OCI-M1 (cell line): ENCODE data around the gene OGFOD2.
"Not testable (repeated sequence)": the region's sequence is repeated elsewhere in the genome, so short reads cannot be mapped to it uniquely, and the experiment has no call there.

ENCODE experiments used
- DNase-seq: peaks from one replicate; lab custom pipeline; 2025; lab: John Stamatoyannopoulos, UW

The OGFOD2 gene

DNA sequence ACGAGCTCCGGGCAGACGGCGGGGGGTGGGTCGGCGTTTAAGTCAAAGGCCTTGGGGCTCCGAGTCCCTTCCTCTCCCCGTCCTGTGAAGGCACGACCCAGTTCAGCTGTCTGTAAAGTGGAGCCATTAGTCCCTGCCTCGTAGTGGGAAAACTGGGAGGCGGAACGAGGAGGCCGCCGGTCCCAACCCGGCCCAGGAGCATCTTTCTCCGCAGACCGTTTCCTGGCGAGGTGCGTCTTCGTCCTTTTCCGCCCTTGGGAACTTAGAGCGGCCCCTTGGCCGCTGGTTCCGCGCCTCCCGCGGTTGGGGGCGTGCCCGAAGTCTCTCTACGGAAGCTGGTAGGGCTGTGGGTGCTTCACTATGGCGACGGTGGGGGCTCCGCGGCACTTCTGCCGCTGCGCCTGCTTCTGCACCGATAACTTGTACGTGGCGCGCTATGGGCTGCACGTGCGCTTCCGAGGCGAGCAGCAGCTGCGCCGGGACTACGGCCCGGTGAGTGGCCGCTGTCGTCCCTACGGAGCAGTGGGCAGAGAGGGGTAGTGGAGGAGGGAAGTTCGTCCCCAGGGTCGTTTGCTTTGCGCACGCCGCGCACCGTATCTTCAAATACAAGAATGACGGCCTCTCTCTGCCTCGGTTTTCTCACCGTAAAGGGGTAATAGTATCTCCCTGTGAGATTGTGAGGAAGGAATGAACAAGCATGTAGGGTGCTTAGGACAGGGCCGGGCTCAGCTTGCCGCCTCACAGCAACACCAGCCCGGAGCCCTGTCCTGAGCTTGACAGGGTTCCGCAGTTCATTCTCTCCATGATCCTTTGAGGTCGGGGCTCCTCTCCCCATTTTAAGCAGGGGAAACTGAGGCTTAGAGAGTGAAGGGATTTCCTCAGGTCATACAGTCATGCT is at the start of gene OGFOD2:
TSS of gene OGFOD2 (plus strand) at position 353 of the 898 bp plus-strand sequence. CDS start at position 361, 8 bp downstream.
- DNase-seq = peak; percentile 97

DNA sequence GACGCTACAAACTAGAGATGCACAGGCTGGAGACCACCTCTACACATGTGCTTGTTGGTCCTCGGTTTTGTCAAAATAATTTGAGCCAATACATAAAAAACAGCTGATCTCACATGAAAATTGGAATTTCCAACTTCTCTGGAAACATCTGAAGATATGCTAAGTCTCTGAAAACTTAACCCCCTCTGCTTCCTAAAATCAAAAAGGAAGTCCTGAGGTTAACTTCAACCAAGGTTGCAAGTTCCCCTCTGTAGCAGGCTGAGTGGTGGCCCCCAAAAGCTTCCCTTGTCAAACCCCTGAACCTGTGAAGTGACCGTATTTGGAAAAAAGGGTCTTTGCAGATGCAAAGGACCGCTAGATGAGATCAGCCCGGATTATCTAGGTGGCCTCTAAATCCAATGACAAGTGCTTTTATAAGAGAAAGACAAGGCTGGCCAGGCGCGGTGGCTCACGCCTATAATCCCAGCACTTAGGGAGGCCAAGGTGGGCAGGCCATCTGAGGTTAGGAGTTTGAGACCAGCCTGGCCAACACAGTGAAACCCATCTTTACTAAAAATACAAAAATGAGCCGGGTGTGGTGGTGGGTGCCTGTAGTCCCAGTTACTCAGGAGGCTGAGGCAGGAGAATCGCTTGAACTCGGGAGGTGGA is 47.2 kb upstream of the OGFOD2 start:
- DNase-seq = no peak

DNA sequence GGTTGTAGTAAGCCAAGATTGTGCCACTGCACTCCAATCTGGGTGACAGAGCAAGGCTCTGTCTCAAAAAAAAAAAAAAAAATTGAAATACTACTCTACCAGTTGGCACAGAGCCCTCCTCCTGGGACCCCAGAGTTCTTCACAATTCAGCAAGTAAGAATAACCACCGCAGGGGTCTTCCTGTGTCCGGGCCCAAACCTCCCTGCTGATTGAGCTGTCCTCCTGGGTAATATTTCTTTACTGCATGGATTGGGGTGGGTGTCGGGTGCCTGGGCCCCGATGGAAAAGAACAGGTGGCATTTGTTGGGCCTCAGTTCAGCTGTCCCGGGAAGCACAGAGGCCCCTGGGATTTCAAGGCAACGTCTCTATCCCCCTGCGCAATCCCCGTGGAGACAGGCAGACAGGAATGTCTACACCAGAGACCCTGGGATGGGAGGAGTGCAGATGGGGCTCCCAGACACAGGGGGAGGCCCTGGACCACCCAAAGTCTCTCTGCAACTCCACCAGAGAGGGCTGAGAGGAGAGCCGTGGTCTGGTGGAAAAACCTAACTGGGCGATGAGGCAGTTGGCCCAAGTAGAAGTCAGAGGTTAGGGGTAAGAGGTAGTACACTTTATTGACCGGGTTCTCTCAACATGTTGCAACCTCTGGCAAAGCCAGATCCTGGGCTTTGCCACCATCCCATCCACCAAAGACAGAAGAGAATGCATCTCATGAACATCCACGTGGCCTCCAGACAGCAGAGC is 46.5 kb upstream of the OGFOD2 start:
- DNase-seq = no peak

DNA sequence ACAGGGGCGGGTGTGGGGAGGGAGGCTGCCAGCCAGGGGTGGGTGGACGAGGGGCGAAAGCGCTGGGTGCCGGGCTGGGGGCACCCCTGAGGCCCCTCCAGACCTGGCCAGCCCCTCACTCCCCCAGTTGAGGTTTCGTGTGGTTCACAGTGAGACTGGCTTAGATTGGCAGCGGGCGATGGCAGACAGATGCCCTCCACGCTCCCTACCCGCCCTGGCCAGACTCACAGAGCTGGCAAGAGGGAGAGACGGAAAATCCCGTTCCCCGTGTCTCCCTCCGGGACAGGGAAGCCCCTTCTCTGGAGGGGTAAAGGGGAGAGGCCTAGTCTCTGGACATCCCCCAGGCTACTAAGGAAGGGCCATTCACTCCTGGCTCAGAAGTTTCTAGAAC is 45.9 kb upstream of the OGFOD2 start:
- no peak for DNase-seq

DNA sequence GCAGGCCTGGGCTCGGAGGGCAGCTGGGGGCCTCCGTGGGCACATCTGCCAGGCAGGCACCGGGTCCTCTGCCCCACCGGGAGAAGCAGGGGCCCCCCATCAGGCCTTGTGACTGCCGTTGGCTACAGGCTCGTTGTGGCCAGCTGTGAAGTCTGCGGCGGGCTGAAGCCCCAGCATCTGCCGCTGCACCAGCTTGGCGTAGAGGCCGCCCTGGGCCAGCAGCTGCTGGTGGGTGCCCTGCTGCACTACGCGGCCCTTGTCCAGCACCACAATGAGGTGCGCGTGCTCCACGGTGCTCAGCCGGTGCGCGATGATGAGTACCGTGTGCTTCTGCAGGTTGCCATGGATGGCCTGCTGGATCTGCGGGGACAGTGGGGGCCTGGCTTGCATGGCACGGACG is 45.2 kb upstream of the OGFOD2 start:
- DNase-seq = no peak

DNA sequence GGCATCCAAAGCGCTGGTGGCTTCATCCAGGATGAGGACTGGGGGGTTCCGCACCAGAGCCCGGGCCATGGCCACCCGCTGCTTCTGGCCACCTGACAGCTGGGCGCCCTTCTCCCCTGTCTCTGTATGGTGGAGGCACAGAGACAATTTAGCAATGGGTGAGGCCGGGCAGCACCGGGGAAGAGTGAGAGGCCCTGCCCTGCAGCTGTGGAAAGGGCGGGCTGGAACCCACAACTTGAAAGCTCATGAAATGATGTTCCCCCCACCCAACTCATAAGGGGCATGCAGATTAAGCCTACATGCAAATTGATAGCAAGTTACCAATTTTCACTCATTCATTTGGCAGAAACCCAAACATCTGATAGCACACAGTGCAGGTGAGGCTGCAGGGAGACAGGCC is 42.8 kb upstream of the OGFOD2 start:
- DNase-seq = no peak

DNA sequence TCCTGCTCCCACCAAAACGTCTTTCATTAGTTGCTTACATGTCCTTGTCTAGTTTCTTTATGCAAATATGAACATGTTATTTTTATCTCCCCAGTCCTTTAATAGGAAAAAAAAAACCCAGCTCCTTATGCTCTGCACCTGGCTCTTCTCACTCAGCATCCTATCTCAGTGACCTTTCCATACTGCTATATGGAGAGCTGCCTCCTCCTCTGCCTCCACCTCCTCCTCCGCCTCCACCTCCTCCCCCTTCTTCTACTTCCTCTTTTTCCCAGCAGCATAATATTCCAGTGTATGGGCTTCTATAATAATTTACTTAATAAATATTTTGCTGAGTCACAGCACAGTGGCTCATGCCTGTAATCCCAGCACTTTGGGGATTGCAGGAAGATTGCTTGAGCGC is 40.3 kb upstream of the OGFOD2 start:
- DNase-seq = no peak

DNA sequence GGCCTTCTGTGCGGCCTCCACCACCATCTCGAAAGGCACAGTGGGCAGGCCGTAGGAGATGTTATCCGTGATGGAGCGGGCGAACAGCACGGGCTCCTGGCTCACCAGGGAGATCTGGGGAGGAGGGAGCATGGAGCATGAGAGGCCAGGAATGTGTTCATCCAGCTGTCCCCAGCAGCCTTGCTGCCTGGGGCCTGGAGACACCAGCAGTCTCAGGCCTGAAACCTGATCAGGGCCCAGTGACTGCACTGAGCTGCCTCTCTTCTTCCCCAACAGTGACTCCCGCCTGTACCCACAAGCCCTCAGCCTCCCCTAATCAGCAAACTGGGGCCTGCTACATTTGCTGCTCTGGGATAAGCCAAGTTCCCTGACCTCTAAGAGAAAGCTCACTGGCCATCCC is 39.7 kb upstream of the OGFOD2 start:
- DNase-seq = no peak

DNA sequence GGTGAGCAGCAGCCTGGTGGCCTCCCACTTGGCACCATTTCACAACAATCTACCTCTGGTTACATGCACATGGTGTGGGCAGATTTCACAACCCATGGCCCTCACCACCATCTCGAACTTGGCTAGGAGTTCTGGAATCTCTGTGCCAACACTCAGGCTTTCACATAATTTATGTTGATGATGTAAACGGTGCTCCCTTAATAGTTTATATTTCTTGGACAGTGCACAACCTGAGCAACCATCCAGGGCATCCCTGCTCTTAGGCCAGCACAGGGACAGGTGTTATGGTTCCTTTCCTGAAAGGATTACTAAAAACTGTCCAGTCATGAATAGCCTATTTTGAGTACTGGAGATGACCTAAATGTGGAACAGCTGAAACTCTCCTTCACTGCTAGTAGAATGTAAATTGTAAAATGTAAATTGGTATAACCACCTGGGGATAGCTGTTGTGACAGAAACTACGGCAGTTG is 37.4 kb upstream of the OGFOD2 start:
- DNase-seq = no peak

DNA sequence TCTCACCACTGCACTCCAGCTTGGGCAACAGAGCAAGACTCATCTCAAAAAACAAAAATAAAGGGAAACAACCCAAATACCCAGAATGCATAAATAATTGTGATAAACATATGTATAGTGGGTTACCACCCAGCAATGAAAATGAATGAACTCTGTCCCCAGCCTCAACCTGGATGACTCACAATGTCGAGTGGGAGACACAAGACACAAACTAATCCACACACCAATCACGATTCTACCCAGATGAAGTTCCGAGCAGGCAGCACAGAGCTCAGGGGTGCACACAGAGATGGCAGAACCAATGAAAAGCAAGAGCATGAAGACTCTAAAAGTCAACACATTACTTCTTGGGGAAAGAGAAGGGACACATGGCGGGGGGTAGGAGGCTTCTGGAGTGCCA is 35.9 kb upstream of the OGFOD2 start:
- DNase-seq = no peak

DNA sequence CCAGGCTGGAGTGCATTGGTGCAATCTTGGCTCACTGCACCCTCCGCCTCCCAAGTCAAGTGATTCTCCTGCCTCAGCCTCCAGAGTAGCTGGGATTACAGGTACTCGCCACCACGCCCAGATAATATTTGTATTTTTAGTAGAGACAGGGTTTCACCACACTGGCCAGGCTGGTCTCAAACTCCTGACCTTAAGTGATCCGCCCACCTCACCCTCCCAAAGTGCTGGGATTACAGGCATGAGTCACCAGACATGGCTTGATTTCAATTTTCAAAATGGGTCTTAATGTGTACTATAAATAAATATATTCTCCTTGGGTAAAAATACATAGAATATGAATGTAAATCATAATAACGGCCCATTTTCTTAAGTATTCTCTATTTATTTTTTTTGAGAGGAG is 33.7 kb upstream of the OGFOD2 start:
- not testable (repeated sequence) for DNase-seq

DNA sequence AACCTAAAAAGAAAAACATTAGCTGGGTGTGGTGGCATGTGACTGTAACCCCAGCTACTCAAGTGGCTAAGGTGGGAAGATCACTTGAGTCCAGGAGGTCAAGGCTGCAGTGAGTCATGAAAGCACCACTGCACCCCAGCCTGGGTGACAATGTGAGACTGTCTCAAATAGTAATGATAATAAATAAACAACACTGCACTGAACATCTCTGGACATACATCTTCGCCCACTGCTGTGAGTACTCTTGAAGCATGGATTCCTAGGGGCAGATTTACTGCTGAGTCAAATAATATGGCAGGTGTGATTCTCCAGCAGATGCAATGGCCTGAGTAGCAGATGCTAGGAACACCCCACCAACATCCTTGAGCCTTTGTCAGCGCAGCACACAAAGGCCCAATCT is 32.4 kb upstream of the OGFOD2 start:
- DNase-seq = no peak

DNA sequence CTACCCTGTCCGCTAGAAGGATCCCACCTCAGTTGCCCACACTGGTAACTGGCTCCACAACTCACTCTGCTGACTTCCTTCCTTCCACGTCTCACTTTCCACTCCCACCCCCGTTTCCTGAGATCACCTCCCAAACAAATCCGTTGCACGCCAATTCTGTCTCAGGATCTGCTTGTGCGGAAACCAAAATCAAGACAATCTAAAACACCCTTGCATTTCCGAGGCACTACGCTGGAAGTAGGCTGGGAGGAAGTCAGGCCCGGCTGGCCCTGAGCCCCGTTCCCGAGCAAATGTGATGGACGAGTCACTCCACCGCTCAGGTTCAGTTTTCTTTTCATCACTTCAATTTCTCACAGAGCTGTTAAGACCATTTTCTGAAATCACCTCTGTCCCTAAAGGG is 31.8 kb upstream of the OGFOD2 start:
- no peak for DNase-seq

DNA sequence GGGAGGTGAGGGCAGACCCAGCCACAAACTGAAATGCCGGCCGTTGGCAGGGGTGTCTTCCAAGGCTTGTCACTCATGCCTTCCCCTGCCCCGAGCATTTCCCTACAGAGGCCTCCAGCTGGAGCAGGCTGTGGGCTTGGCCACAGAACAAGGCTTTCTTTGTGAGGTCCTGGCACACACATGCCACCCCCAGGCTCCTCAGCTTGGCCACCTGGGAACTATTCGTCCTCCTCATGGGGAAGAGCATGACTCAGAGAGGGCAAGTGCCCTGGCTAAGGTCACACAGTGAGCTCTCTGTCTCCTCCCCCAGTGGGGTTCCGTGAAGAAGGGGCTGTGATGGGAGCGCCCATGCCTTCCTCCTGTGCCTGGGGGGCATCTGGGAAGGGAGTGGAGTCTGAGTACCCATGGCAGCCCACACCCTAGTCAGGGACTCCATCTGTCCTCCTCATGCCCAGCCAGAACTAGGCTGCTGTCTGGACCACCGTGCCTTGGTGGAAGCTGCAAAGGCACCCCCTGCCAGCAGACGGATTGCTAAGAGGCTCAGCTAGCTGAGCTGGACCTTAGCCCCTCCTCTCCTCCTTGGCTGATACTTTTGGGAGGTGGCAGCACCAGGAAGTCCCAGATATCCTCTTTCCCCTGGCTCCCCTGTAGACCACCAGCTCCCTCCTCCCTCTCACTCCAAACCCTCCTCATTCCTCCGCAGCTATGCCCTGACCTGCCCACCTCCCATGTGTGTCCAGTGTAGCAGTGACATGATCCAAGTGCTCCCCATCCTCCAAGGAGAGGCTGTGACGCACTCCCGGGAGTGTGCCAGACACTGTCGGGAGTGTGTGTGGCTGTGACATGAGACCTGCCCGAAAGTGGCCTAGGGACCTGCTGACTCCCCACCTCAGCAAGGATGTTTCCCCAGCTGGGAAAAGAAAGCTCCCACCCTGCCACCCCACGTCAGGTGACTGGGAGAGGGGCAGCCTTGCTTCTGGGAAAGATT is 30.1 kb upstream of the OGFOD2 start:
- DNase-seq = no peak

DNA sequence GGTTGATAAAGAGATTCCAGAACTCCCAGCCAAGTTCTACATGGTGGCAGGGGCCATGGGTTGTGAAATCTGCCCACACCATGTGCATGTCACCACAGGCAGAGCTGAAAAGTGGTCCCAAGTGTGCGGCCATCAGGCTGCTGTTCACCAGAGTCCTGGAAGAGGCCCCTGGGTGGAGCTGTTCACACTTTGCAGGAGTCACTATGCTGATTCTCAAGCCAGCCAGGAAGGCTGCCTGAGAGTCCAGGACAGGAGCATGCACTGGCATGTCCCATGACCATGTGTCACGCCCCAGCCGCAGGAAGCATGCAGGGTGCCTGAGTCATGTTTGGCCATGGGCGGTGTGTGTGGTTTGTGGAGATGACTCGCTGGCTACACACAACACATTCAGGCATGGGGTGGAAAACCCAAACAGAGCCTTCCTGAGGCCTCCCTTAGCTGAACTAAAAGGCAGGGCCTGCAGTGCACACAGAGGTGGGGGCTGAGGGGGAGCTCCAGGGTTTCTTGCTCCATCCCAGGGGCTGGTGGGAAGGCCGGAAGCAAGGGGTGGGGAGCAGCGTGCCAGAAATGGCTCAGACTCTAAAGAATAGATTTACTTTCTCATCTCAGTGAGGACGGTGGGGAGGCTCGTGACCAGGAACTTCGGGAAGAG is 28.2 kb upstream of the OGFOD2 start:
- DNase-seq = peak; percentile 94

DNA sequence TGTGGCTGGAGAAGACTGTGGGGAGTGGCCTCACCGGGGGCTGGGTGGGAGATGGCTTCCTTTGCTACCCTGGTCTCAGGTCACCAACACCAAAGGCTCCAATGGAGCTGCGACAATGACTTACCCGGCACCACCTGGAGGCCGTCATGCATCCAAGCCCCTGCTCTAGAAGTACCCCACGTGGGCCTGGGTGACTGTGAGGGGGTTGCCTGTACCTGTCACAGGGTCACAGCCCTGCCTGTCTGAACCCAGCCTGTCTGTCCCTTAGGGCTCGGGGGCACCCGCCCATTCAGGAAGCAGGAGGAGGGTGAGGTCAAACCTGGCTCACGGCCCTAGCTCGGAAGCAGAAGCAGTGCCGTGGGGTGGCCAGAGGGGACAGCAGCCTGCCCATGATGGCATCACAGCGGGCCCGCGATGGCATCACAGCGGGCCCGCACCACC is 27.7 kb upstream of the OGFOD2 start:
- no peak for DNase-seq

DNA sequence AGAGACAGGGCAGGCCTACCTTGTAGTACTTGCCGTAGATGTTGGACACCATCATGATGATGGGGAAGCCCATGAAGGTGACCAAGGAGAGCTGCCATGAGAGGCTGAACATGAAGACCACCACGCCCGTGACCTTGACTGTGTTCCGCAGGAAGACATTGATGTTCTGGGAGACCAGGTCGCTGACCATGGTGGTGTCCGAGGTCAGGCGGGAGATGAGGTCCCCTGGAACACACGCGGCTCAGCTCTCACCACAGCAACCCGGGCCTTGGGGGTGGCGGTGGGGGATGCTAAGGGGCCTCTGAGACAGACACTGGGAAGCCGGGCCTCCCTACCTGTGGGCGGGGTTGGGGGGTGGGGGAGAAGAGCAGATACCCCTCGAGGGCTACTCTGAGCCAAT is 26.4 kb upstream of the OGFOD2 start:
- no peak for DNase-seq

DNA sequence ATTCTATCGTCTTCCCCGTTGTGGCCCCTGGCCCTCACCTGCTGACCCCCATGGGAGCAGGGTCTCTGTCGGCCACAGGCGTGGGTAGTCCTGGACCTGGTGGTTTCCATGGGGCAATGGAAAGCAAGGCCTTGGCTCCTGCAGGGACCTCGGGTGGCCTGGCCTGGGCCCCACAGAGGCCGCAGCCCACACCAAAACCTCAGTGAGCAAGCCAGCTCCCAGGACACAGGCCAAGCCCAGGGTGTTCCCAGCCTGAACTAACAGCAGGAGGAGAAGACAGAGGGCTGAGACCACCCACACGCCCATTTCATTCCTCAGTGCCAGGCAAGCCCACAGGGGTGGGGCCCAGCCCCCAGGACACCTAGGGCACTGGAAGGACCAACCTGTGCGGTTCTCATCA is 25.6 kb upstream of the OGFOD2 start:
- DNase-seq = no peak

DNA sequence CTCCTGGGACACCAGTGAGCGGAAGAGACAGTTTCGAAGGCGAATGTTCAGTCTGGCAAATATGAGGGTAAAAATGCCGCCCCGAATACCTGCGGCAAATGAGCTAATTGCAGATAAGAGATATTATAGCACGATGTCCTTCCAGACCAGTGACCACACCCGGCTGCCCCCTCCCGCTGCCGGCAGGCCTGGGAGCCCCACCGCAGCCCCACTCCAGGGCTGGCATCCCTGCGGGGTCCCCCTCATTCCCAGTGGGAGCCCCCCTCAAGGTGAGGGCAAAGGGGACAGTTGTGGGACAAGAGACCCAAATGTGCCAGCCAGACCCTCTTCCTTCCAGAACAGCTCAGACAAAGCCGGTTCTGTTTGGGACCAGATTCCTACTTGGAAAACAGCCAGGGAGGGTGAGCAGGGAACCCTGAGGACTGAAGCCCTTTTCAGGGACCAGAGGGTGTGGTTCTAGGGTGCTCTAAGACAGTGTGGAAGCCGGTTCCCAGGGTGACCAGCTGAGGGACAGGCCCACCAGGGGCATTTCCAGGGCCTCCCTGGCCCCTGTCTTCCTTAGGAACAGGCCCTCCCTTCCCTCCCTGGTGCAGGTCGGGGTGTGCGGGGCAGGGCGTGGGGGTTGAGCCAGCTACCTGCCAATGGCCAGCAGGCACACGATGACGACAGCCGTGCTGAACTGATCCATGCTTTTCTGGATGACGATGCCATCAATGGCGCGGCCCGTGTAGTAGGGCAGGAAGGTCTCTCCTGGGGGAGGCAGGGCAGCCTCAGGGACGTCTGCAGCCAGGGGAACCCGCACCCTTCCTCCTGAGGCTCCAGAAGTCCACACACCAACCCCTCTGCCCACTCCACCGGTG is 25.0 kb upstream of the OGFOD2 start:
- no peak for DNase-seq

DNA sequence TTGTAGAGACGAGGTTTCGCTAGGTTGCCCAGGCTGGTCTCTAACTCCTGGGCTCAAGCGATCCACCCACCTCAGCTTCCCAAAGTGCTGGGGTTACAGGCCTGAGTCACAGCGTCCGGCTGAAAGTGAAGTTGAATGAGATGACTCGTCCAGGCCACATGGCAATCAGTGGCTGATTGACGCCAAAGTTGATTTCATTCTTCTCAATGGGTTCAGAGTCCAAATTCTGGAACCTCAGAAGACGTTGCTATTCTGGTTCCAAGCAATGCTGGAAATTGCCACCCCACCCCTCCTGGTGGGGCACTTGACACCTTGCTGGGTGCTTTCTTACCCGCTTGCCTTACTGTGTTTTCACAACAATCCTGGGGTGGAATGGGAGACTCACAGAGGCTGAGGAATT is 23.6 kb upstream of the OGFOD2 start:
- no peak for DNase-seq
